Stimulated activated CD4-positive, alpha-beta T cell treated with anti-CD3 and anti-CD28 coated beads, TNF-alpha, amount 100 ng/mL, for 4 hours (primary cell): Measurements from ENCODE around the gene PTPRN2.

Source experiments
- DNase-seq, 3 experiments: peaks; one replicate each; pipeline ENCODE4 v3.0.0-alpha.2; 2020; ENCODE audit warnings: low read depth in 3 of 3

PTPRN2 gene

DNA sequence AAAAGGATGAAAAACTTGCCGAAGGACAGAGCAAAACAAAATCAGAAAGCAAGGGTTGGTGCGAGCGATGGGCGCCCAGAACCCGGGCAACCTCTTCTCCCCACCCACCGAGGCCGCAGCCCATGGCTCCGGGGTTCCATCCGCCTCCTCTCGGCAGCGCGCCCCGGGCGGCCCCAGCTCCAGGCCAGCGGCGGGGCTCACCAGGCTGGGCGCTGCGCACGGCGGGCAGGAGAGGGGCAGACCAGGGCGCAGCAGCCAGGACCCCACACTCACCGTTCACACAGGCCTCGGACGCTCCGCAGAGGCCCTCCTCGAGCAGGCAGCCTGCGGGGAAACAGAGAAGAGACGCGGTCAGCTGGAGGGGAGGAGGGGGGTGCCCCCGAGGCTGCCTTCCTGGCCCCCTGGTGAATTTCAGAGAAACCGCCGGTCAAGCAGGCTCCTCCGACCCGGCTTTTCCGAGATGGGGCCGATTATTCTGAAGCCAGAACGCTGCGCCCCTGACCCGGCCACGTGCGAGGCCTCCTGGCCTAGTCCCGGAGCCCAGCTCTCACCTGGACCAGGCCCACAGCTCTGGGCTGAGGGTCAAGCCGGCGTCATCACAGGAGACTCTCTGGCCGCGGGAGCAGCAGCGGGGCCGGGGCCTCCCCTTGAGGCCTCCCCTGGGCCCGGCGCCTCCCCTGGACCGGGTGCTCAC is 98.0 kb downstream of the PTPRN2 start:
- DNase-seq: no peak

DNA sequence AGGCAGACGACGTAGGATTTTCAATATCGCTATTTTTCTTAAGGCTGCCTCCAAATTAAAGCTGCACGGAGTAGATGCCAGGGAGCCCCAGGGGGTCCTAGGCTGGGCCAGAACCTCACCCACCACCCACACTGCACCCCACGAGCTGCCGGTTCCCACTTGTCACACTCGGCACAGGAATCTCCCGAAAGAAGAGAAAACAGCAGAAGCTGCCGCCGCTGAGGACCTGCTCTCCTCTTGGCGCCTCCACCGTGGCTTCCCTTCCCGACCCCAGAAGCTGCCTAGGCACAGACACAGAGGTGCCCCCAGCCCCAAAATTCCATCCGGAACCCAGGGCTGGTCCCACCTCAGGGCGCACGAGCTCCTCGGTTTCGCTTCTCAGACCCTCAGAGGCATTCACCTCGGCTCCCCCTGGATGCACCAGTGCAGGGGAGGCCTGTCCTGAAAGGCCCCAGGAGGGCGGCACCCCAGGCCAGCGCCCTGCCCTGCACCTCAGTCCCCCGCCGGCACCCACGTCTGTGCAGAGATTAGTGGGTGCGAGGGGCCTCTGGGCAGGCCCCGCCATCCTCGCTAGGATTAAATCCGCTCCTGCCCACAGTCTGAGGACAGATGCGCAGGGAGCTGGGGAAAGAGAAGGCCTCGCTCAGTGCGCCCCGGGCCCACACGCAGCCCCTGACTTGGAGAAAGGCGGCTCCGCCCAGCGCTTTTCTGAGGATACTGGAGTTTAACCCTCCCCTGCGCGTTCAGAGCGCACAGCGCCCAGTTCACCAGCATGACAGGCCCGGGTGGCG is 99.2 kb downstream of the PTPRN2 start:
- no peak for DNase-seq

DNA sequence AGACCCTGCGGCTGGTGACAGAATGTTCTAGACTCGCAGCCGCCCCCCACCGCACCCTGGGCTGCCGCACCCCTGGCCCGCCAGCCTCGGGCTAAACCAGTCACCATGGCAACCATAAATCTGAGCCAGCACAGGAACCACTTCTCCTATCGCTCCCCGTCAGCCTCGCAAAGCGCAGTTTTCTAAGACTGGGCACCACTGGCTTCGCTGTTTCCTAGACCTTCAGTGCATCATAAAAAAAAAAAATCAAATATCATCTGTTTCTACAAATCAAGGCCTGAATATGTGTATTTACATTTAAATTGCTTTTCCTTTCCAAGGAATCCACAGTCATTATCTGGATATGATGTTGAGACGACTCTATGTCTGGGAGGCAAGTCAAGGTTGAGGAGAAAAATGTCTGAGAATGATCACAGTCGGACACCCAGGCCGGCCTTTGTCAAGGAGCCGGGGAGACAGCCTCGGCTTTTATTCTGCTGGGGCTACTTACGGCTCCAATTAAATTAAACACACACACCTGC is 99.9 kb downstream of the PTPRN2 start:
- DNase-seq: no peak

DNA sequence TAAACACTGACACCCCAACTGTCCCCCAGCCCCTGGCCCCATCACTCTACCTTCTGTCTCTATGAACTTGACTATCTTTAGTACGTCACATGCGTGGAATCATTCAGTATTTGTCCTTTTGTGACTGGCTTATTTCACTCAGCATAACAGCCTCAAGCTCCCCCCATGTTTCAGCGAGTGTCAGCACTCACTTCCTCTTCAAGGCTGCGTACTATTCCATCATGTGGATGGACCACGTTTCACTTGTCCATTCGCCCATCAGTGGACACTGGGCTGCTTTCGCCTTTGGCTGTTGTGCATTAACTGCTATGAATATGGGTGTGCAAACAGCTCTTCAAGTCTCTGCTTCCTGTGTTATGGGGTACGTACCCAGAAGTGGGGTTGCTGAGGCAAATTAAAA is 100.7 kb downstream of the PTPRN2 start:
- no peak for DNase-seq

DNA sequence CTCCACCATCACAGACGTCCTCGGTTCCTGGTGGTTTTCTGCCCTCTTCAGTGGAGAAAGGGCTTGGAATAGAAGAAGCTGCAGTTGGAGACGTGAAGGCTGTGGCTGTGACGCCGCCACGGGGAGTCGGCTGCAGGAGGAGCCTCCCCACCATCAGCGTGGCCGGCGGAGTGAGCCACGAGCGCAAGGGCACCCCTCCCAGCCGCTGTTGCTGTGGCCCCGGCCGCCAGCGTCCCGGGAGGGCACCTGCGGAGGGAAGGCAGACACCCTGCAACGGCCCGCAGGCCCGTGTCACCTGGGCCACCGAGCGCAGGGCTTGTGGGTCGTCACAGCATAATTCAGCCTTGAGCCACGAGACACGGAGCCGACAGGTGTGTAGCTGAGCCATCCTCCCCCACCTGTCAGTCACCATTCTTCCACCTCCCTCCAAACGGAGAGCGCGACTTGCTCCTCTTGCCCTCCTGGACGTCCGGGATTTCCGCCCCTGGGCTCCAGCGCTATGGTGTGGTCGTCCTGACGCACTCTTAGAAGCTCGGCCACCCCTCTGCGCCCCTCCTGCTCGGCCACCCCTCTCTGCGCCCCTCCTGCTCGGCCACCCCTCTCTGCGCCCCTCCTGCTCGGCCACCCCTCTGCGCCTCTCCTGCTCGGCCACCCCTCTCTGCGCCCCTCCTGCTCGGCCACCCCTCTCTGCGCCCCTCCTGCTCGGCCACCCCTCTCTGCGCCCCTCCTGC is 102.7 kb downstream of the PTPRN2 start:
- no peak for DNase-seq

DNA sequence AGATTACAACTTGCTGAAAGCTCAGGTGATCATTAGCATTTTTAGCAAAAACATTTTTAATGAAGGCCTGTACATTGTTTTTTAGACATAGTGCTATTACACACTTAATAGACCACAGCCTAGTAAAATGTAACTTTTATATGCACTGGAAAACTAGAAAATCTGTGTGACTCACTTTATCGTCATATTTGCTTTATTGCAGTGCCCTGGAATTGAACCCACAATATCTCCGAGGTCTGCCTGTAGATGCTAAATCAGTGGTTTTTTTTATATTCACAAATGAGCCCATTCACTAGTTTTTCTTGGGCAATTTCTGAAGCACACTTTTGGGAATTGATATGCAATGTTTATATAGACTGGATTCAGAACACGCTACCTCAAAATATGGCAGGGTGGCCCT is 105.1 kb downstream of the PTPRN2 start:
- DNase-seq: no peak

DNA sequence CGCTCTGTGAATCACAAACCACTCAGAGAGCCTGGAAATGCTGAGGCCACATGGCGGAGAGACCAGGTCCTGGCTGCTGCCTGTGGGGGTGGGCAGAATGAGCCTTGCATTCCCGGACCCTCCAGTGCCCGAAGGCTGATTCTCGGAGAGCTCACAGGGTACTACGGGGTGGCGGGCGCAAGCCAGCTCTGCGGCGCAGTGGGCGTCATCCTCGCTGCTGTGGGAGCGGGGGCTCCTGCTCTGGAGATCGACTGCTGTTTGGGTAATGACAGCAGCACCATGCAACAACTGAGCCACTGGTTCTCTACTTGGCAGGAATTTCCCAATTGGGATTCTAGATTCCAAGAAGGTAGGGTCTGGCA is 108.0 kb downstream of the PTPRN2 start:
- no peak for DNase-seq

DNA sequence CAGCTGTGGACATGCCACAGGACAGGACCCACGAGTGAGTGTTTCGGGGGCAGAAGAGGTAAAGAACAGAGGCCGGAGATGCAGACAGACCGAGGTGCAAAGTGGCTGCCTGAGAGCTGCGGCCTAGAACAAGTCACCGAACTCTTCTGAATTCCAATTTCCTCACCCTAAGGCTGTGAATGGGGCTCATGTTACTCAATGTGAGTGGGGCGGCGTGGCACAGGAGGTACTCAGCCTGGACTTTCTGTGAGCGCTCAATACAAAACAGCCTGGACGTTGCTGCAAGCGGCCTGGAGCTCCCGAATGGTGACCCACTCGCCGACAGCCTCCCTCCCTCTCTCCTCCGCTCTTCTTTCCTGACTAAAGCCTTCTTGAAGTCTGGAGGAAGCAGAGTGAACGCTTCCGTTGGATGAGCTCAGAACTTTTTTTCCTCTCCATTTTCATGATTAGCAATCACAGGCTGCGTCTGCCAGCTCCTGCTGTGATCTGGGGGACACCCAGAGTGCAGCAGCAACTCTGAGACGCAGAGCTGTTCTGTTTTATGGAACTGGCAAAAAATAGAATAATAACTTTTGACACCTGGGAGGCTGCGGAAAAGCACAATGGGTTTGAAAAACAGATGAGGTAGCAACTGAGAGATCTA is 108.5 kb downstream of the PTPRN2 start:
- no peak for DNase-seq

DNA sequence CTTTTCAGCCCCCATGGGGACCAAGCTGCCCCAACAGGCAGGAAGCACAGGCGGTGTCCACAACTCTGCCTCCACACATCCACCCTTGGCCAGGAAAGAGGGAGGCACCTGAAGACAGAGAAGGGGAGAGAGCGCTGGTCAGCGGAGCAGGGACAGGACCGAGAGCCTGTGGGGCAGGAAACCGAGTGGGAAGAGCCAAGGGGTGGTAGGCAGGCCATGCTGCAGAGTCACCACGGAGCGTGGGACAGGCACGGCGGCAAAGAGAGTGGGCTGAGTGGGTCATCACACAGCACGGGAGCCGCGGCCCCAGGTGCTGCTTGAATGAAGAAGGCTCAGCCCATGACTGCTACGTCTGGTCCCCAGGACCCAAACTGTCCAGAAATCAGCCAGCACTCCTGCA is 109.8 kb downstream of the PTPRN2 start:
- DNase-seq: no peak

DNA sequence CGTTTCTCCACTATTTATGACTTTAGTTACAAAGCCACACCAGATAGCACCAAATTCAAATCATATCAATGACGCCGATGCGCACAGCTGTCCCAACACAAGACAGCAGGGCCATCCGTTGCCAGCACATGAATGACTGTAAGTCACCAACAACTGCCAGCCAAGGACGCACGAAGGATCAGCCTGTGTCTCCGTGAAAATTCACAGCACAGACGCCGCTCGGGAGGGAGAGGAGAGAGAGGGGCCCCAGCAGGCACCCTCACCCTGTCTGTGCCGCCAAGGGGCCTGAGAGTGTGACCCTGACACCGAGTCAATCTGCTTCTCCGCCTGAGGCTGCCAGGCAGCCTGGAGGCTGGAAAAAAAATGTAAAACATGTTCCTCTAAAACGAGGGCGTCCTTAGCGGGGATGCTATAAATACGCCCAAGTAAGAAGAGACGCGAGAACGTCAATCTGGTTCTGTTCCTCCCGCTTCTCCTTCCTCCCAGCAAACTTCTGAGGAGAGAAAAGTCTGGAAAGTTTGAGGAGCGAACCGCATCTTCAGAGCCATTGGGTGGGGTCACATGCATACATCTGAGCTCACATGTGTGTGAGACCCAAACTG is 111.2 kb downstream of the PTPRN2 start:
- no peak for DNase-seq

DNA sequence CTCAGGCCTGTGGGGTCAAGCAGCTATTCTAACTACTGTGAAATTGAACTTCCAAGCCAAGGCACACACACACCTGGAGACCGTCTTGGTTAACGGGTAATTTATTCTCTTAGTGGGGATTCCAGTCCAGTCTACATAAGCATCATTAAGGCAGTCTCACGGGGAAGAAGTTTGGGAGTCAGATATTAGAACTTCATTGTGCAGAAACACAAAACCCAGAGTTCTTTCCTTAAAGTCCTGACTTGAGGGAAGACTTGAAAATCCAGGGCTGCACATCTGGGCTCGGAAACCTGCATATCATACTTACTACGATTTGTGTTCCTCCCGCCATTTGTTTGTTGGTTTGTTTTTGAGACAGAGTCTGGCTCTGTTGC is 112.0 kb downstream of the PTPRN2 start:
- no peak for DNase-seq

DNA sequence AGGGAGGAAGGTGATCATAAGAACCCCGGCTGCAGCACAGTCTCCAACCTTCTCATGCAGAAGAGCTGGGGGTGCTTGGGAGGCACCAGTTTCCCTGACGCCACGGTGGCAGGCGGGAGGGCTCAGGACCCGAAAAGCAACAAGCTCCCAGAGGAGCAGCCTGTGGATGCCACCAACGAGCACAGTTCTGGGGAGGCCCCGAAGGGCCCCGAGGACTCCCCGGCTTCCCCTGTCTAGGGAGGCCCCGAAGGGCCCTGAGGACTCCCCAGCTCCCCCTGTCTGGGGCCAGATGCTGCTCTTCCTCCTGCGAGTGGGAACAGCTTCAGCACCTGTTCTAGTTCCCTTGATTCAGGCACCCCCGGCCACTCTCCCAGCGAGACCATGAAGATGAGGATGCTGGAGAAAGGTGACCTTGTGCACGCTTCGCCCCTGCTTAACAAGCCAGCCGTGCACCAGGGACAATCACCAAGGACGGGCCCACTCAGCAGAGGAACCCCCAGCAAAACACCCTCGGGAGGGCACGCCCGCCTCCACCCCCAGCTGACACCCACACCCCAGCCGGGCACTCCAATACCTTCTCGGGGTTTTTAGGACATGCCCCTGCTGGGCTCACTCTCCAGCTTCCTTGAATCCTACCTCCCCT is 112.5 kb downstream of the PTPRN2 start:
- DNase-seq: no peak

DNA sequence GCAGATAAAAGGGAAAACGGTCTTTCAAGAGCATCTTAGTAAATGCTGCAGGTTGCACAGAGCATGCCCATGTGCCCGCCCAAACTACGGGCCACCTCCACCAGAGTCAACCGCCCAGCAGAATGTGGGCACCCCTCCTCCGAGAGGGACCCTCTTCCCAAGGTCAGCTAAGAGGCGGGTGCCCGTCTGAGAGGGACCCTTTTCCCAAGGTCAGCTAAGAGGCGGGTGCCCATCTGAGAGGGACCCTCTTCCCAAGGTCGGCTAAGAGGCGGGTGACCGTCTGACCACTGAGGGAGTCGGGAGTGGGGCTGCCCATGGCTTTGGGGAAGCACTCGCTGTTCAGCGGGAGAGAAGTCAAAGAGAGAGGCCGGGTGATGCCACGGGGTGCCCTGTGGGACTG is 113.1 kb downstream of the PTPRN2 start:
- DNase-seq: no peak

DNA sequence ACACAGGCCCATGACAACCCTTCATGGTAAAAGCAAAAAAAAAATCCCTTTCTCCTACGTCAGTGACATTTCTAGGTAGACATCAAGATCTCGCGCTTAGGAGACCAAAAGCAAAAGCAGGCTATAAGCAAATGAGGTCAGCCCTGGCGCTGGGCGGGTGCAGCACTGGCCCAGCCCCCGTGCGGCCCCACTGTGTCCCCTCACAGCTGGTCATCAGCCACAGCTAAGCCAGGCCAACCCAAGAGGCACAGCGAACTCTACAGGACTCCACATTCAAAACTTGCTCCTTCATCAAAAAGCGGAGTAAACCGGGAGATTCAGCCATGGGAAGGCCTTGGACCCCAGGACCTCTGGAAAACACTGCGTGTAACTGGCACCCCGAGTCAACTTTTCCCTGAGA is 113.7 kb downstream of the PTPRN2 start:
- no peak for DNase-seq

DNA sequence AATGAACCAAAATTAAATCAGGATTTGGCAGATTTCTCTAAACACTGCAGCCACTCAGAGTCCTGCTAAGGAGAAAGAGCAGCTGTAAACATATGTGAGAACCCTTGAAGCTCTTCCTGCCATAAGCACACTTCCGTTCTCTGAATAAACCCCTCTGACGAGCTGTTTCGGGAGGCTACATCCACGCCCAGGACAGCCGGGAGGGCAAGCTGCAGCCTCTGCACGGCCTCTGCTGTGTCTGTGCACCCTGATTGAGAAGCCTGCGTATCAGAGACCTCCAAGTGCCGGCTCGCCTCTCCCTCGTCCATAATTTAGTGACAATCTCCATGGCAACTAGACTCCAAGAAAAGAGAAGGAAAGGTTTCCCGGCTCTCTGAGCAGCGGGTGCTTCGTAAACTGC is 114.4 kb downstream of the PTPRN2 start:
- DNase-seq: no peak

DNA sequence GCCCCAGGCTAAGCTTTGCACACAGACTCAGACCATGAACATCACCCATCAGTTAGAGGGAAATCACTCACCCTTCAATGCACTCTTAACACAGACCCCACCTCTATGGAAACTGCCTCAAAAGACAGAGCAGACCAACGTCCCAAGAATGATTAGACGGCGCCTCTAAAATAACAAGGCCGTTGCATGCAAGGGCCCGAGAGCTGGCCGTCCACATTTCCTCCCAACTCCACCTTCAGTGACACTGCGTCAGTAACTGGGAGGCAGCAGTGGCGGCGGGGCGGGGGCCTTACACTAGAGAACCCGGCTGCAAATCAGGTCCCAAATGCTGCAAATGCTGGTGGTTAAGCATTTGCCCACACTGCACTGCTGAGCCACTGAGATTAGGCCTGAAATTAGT is 115.0 kb downstream of the PTPRN2 start:
- DNase-seq: no peak

DNA sequence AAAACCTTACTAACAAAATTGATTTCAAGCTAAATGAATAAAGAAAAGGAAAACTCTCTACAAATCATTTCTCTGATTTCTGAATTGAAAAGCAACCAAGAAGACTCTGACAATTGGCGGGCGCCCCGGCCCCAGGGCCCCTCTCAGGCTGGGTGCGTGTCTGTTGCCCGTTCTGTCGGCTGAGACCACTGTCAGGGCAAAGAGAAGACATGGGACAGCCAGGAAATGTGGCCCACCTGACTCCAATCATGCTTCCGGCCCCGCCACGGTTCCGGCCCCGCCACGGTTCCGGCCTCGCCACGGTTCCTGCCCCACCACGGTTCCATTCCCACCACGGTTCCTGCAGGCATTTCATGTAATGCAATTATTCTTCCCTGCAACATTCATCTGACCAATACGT is 115.9 kb downstream of the PTPRN2 start:
- no peak for DNase-seq

DNA sequence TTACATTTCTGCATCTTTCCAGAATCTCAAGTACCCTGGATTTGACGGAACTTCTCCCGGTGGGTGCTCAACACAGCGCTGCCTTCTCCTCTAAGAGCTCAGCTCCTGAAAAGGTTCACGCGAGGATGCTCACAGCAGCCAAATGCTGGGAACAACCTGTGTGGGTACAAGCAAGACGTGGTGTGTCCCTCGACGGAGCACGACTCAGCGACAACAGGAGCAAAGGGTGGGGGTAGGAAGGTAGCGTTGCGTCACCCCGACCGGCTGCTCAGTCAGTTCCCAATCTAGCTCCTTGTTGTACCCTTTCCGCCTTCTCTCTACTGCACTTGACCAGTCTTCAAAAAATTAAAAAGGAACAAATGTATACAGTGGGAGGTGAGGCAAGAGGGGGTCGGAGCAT is 117.3 kb downstream of the PTPRN2 start:
- DNase-seq: no peak

DNA sequence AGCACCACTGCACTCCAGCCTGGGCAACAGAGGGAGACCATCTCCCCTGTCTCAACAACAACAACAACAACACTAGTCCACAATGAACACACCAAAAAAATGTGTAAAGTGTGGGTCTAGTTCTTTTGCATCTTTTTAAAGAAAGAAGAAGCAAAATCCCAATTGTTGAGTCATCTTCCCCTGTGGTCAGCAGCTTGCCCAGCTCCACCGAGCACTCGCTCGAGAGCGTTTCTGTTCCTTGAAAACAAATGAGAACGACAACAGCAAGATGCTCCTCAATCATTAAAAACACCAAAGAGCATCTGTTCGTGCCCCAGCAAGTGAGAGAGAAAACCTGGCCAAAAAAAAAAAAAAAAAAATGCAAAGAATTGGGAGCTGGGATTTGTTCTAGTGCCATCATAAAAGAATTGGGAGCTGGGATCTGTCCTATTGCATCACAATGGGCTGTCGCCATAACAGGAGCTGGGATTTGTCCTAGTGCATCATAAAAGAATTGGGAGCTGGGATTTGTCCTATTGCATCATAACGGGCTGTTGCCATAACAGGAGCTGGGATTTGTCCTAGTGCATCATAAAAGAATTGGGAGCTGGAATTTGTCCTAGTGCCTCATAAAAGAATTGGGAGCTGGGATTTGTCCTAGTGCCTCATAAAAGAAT is 118.1 kb downstream of the PTPRN2 start:
- DNase-seq: no peak

DNA sequence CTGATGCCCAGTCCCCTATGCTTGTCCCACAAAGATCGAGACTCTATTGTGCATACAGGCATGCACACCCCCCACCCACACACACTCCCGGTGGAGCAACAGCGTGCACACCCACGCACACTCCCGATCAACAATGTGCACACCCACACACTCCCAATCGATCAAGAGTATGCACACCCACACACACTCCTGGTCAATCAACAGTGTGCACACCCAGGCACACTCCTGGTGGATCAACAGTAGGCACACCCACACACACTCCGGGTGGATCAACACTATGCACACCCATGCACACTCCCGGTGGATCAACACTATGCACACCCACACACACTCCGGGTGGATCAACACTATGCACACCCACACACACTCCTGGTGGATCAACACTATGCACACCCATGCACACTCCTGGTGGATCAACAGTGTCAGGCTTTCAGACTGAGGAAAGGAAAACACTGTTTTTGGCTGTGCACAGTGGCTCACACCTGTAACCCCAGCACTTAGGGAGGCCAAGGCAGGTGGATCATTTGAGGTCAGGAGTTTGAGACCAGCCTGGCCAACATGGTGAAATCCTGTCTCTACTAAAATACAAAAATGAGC is 118.8 kb downstream of the PTPRN2 start:
- no peak for DNase-seq
